Stimulated activated CD4-positive, alpha-beta T cell treated with anti-CD3 and anti-CD28 coated beads, Interleukin-15, amount 100 ng/mL, for 24 hours (primary cell): Measurements from ENCODE around the gene DMAC2L.
"Not testable (repeated sequence)": the region's sequence is repeated elsewhere in the genome, so short reads cannot be mapped to it uniquely, and the experiment has no call there.

Experiments
- DNase-seq: peaks from one replicate; pipeline ENCODE4 v3.0.0-alpha.2; 2020

The DMAC2L gene

DNA sequence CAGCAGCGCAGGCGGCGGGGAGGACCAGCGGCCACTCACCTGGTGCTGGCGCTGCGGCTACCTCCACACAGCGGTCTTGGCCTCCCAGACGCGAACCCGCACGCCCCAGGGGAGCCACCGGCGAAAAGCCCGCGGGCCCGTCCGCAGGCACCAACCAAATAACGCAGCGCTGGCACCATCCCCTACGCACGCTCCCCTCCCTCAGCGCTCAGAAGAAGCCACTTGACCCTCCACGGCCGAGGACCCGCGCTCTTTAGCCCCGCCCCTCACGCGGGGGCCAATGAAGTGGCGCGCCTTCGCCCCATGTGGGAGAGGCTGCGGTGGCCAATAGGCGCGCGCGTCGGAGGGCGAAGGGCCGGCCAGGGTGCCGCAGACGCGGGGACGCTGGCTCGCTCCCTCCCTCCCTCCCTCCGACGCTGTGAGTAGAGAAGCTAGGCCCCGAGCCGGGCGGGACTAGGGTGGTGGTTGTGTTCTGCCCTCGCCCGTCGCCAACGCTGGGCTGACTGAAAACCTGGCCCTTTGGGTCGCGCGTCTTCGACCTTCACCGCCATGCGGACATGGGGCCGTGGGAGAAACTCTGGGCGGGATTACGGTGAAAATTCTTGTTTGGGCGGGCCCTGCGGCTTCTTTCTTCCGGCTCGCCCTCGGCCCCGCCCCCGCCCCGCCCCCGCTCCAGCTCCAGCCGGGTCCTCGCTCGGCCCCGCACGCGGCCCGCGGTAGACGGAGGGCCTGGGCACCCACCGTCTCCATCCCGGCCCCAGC lies at the start of gene DMAC2L, which contains the start of gene L2HGDH:
TSS of gene DMAC2L (plus strand) at position 353 of the 762 bp plus-strand sequence. CDS start 9,164 bp downstream, outside the sequence.
TSS of gene L2HGDH (minus strand) at position 258 of the 762 bp plus-strand sequence. CDS start at position 179, 79 bp downstream.
- peak; percentile 93 for DNase-seq

DNA sequence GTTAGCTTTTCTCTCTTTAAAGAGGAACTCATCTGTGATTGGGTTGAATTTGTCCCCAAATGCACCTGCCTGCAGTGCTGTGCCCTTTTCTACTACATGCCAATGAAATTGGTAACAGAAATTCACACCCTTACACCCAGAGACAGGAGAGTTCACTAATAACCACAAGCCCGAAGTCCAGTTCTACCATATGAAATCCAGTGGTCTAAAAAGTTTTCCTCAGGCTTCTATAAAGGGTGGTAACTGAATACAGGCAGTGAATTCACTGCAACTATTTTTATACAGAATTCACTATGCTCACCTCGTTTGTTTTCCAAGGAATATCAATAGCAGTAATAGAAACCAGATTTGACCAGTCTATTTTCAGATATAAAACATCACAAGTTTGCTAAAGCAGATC lies 49.3 kb upstream of the DMAC2L start:
- no peak for DNase-seq

DNA sequence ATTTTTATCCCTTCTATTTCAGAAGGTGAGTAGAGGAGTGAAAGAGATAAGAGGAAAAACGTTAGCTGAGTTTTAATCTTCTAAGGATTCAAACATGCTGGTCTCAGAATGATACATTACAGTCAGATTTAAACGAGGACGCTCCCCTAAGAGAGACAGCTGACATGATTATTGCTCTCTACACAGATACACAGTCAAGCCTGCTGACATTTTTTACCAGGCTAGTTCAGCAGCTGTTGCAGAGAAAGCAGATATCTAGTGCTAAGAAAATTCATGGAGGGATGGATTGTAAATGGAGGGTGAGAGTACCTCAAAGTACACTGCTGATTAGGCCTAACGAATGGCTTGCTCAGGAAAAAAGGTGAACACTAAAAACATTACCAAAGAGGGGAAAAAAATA lies 48.8 kb upstream of the DMAC2L start:
- DNase-seq = no peak

GRCh38 chr14:50265029-50265428 lies 47.1 kb upstream of the DMAC2L start:
- DNase-seq = no peak

DNA sequence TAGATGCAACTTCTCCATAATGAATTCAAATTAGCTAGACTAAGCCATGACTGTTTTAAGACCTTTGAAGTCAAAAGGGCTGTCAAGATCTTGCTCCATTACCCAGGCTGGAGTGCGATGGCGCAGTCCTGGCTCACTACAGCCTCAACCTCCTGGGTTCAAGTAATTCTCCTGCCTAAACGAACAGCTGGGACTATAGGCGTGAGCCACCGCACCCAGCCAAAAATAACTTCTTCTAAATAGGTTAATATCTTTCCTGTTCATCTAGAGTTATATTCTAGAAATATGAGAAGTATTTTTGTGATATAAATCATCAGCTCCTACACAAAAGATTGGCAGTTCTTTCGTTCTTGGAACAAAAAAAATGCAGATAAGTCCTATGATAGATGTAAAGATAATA lies 41.2 kb upstream of the DMAC2L start:
- DNase-seq = no peak

DNA sequence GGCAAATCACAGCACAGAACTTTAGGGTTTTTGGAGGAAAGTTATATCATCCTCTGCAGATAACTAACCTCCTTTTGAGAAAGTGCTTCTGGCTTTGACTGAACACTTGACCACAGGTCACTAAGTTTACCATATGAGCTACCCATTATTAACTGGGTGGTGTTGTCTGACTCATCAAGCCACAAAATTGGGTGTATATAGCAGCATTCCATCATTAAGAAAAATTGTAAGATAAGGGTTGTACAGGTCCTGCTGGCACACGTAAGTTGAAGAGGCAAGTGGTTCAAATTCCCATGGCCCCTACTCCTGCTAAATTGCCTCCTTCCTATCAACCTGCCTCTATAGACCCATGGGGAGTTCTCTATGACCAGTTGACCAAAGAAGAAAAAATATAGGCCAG lies 39.6 kb upstream of the DMAC2L start:
- no peak for DNase-seq

GRCh38 chr14:50285861-50286260 lies 26.3 kb upstream of the DMAC2L start:
- no peak for DNase-seq

GRCh38 chr14:50288146-50288545 lies 24.0 kb upstream of the DMAC2L start:
- DNase-seq = no peak

GRCh38 chr14:50290306-50290705 lies 21.8 kb upstream of the DMAC2L start:
- no peak for DNase-seq

GRCh38 chr14:50299585-50299984 lies 12.5 kb upstream of the DMAC2L start:
- DNase-seq = no peak

- DNase-seq = no peak
Measured at GRCh38 chr14:50301914-50302313, 10.2 kb upstream of the DMAC2L start.

- DNase-seq = no peak
Measured at GRCh38 chr14:50303744-50304471, 8.2 kb upstream of the DMAC2L start.

GRCh38 chr14:50308363-50308915 lies 3.7 kb upstream of the DMAC2L start:
- DNase-seq = no peak

- DNase-seq = no peak
Measured at GRCh38 chr14:50310445-50310844, 1.7 kb upstream of the DMAC2L start.

DNA sequence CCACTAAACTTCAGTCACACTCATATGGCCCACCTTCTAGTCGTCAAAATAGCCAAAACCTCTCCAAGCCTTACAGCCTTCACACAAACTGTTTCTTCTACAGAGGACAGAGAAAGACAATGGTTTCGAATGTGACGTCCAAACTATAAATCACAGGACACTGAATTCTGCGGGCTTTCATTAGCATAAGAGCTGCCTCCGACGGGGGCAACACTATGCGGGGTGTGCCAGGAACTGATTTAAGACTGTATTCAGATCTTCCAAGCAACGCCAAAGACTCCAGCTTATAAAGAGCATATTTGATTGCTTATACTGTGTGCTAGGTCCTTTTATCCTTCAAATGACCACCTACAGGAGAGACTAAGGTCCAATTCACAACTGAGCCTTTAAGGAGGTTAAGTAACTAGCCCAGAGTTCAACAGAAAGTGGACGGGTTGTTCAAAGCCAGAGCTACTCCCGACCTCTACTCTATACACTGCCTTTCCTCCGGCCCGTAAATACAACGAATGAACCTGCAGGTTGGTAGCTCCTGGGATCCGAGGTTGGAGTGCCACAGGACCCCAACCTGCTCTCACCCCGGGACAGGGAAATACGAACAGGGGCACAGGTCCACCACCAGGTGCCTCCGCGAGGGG lies 670 bp upstream of the DMAC2L start:
- DNase-seq = peak; percentile 4

- no peak for DNase-seq
Measured at GRCh38 chr14:50312734-50313054, 570 bp downstream of the DMAC2L start.

DNA sequence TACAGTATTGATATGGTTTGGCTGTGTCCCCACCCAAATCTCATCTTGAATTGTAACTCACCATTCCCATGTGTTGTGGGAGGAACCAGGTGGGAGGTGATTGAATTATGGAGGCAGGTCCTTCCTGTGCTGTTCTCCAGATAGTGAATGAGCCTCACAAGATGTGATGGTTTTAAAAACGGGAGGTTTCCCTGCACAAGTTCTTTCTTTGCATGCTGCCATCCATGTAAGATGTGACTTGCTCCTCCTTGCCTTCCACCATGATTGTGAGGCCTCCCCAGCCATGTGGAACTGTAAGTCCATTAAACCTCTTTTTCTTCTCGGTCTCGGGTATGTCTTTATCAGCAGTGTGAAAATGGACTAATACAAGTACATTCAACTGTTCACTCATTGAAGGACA lies 2.0 kb downstream of the DMAC2L start:
- not testable (repeated sequence) for DNase-seq

- no peak for DNase-seq
Measured at GRCh38 chr14:50318031-50318626, 6.0 kb downstream of the DMAC2L start.

DNA sequence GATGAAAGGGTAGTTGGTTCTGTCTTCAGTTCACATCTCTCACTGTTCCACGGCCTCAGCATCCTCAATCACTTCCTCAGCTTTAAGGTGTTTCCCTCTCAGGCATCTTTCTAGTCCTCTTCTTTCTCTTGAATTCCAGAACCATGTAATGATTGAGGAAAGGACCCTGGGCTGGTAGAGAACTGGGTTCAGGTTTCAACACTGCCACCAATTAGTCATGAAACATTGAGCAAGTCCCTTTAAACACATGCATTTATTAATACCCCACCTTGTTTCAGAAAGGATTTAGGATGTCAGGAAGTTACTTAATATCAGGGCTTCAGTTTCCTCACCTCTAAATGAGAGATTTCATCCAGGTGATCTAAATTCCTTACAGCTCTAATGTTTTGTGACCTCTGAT lies 7.2 kb downstream of the DMAC2L start:
- no peak for DNase-seq

DNA sequence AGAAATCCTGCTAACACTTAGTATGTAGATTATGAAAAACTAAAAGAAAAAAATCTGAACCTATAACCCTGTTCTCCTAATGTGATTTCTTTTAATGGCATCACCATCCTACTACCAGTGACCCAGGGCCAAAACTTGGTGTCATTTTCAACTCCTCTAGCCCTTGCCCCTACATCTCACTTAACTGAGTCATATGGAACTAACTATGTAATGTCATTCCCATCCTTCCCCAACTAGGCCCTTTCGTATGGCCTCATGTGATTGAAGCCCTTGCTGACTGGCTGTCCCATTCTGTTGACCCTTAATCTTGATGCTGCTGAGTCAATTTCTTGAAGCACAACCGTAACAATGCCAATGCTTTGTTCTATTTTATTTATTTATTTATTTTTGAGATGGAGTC lies 7.6 kb downstream of the DMAC2L start:
- DNase-seq = no peak

GRCh38 chr14:50320283-50320682 lies 8.2 kb downstream of the DMAC2L start:
- DNase-seq = peak; percentile 28

- peak; percentile 68 for DNase-seq
Measured at GRCh38 chr14:50321009-50321660, 9.0 kb downstream of the DMAC2L start.

DNA sequence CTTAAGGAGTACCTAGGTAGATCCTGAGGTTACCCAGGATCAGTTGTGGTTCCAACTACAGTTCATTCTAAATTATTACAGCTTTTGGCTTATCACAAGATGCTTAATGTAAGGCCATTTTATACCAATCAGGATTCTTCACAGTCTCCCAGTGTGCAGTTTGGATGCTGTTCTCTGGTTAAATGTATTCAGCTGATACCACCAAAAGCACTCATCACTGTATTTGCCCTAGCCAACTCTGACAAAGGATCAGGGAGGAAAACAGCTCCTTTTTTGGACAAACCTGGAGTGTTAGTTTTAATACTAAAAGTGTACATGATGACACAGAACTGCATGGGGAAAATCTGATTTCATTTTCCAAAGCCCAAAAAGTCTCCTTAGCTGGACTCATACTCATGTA lies 19.5 kb downstream of the DMAC2L start:
- no peak for DNase-seq
